CD8-positive, alpha-beta memory T cell (primary cell): ENCODE data around the gene COL2A1. TPM values are rescaled to one million over a fixed set of nuclear protein-coding genes. Genes with fewer than 3 reads are reported as not detected.
"Not testable (repeated sequence)": the region's sequence is repeated elsewhere in the genome, so short reads cannot be mapped to it uniquely, and the experiment has no call there.

Experiments
- CTCF ChIA-PET: fragments of 350-600 bp; sonication (Branson Sonifier 250); formaldehyde crosslinking; loops from one replicate; lab custom pipeline; 2021; ENCODE audit warnings: antibody characterized with exemption; lab: Charles Lee
- POLR2A ChIA-PET: fragments of 350-600 bp; sonication (Branson Sonifier 250); formaldehyde crosslinking; loops from one replicate; lab custom pipeline; 2021; ENCODE audit warnings: antibody characterized with exemption; lab: Charles Lee
- DNase-seq, 5 donors: peaks; one replicate each; pipeline versions ENCODE4 v3.0.0 to v3.0.0-alpha.2; 2020 to 2022; ENCODE audit warnings: mixed read lengths in 1 of 5
- H3K27ac ChIP-seq: one replicate; pipeline ENCODE4 v1.7.0; 2013; ENCODE audit warnings: low read depth, mild to moderate bottlenecking, low read length, moderate library complexity
- H3K27me3 ChIP-seq: 2 replicates; pipeline ENCODE4 v1.7.0; 2013; ENCODE audit warnings: low read length, mild to moderate bottlenecking; ENCODE audit not compliant: insufficient read depth, poor library complexity, severe bottlenecking
- H3K36me3 ChIP-seq: 2 replicates; pipeline ENCODE4 v1.7.0; 2013; ENCODE audit warnings: mild to moderate bottlenecking, low read length, moderate library complexity; ENCODE audit not compliant: insufficient read depth
- H3K4me1 ChIP-seq: 2 replicates; pipeline ENCODE4 v1.7.0; 2013; ENCODE audit warnings: mild to moderate bottlenecking, low read length, moderate library complexity; ENCODE audit not compliant: insufficient read depth
- H3K4me3 ChIP-seq: 2 replicates; pipeline ENCODE4 v1.7.0; 2013; ENCODE audit warnings: mild to moderate bottlenecking, low read length
- H3K9me3 ChIP-seq: 2 replicates; pipeline ENCODE4 v1.7.0; 2013; ENCODE audit warnings: mild to moderate bottlenecking, low read length
- H3K27ac Mint-ChIP-seq, 8 donors: one replicate each; pipeline ENCODE4 v1.8.0; 2020 to 2021; ENCODE audit warnings: mixed read lengths in 8 of 8, mild to moderate bottlenecking in 6 of 8, inconsistent platforms in 3 of 8, moderate library complexity in 3 of 8
- H3K27me3 Mint-ChIP-seq, 2 donors: one replicate each; pipeline ENCODE4 v1.8.0; 2020 to 2021; ENCODE audit warnings: mixed read lengths in 2 of 2, mild to moderate bottlenecking in 1 of 2, moderate library complexity in 1 of 2
- H3K36me3 Mint-ChIP-seq, 3 donors: one replicate each; pipeline ENCODE4 v1.8.0; 2020 to 2021; ENCODE audit warnings: mixed read lengths in 3 of 3, inconsistent platforms in 1 of 3, mild to moderate bottlenecking in 1 of 3
- H3K4me1 Mint-ChIP-seq, 3 donors: one replicate each; pipeline ENCODE4 v1.8.0; 2020 to 2021; ENCODE audit warnings: mixed read lengths in 3 of 3, inconsistent platforms in 1 of 3, mild to moderate bottlenecking in 1 of 3
- H3K4me3 Mint-ChIP-seq, 7 donors: one replicate each; pipeline ENCODE4 v1.8.0; 2020 to 2021; ENCODE audit warnings: mixed read lengths in 7 of 7, mild to moderate bottlenecking in 6 of 7, moderate library complexity in 4 of 7, inconsistent platforms in 2 of 7
- H3K9me3 Mint-ChIP-seq, 5 donors: one replicate each; pipeline ENCODE4 v1.8.0; 2020 to 2022; ENCODE audit warnings: mixed read lengths in 5 of 5, mild to moderate bottlenecking in 3 of 5, moderate library complexity in 2 of 5, inconsistent platforms in 1 of 5
- polyA plus RNA-seq: library from polyadenylated mRNA; unstranded; fragments of 300-500 nt; fragmentation: Illumina TruSeq; gene quantifications from one replicate; pipeline ENCODE4 v1.2.3, GENCODE V29; 2021
- total RNA-seq, 2 experiments: library from RNA; stranded (reverse); gene quantifications; one replicate each; pipeline ENCODE4 v1.2.3, GENCODE V29; 2021

COL2A1 gene
- total and polyA plus RNA-seq, 3 experiments from 2014 or later, result not detected

DNA sequence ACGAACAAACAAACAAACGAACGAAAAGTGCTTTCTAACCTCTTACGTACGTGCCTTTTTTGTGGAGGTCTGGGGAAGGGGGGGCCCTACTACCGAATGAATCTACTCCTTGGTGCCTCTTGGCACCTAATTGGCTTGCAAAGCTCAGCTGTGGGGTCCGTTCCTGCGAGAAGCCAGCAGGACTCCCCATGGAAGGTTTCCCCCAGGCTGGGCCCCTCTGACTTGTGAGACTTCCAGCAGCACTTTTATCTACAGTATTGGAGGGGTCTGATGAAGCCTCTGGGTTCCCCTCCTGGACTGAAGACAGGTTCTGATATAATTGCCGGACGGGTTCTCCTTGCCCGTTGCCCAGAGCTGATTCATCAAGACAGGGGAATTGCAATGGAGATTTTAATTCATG, 42.1 kb downstream of the COL2A1 start:
- POLR2A ChIA-PET, result no interaction called here

DNA sequence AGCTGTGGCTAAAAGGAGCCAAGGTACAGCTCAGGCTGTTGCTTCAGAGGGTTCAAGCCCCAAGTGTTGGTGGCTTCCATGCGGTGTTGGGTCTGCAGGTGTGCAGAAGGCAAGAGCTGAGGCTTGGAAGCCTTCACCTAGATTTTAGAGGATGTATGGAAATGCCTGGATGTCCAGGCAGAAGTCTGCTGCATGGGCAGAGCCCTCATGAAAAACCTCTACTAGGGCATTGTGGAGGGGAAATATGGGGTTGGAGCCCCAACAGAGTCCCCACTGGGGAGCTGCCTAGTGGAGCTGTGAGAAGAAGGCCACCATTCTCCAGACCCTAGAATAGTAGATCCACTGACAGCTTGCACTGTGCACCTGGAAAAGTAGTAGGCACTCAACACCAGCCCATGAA, 46.6 kb downstream of the COL2A1 start:
- CTCF ChIA-PET, result interaction anchor here (1.3 kb wide), 1 partner anchor 8 kb away, joined by 4 read pairs; no protein-coding TSS in a partner anchor
- H3K36me3 ChIP-seq, H3K27me3 ChIP-seq, H3K4me1 Mint-ChIP-seq, H3K36me3 Mint-ChIP-seq, POLR2A ChIA-PET, DNase-seq, H3K27ac Mint-ChIP-seq, H3K9me3 Mint-ChIP-seq, H3K4me3 ChIP-seq, H3K9me3 ChIP-seq, H3K4me1 ChIP-seq, H3K27ac ChIP-seq: not testable (repeated sequence)
- Mint-ChIP-seq H3K4me3 (peak overlapping the region in 1 of 7 donors; percentile 73), H3K27me3 (peaks cover 13 to 26% of the 10 kb centered on the region in 2 donors)

More for the DNA sequence above, 42.1 kb downstream of the COL2A1 start:
- DNase-seq, result no peak
- Histone ChIP-seq H3K27ac (no peak overlapping the region), H3K9me3 (no peaks in the 10 kb centered on the region), H3K27me3 (no peaks in the 10 kb centered on the region), H3K4me1 (peaks cover 15% of the 10 kb centered on the region), H3K36me3 (peaks cover 4% of the 10 kb centered on the region), H3K4me3 (no peak overlapping the region)
- H3K27me3 Mint-ChIP-seq, result peaks cover 10 to 20% of the 10 kb centered on the region in 2 donors
- H3K4me1 Mint-ChIP-seq, result peaks cover 26 to 37% (median 32%) of the 10 kb centered on the region in 3 donors
- no peak overlapping the region for H3K27ac Mint-ChIP-seq
- H3K36me3 Mint-ChIP-seq, result peaks cover 4 to 23% (median 4%) of the 10 kb centered on the region in 3 donors
- CTCF ChIA-PET, result interaction anchor here (1.1 to 2.0 kb wide), 5 partner anchors 9 to 79 kb away, joined by 3 to 6 read pairs (median 4); partner anchors contain the start of gene VDR
- peaks cover 0 to 2% (median under 1%) of the 10 kb centered on the region in 5 donors for H3K9me3 Mint-ChIP-seq
- peak overlapping the region in 2 of 7 donors; percentile 14 to 34 for H3K4me3 Mint-ChIP-seq

DNA sequence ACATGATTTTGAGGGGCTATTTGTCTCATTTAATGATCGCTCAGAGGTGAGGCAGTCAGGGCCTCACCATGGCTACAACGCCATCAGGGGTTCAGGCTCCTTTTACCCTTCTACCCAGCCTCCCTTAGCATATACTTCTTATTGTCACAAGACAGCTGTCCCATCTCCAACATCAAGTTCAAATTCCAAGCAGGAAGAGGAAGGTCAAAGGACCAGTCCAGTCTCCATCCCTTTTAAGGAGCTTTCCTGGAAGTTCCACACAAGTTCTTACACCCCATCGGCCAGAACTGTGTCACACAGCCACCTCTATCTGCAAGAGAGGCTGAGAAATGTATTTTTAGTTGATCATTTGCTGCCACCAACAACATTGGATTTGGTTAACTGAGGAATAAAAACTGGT, 49.2 kb downstream of the COL2A1 start:
- H3K4me3 ChIP-seq, result no peak overlapping the region
- no peak overlapping the region for H3K4me3 Mint-ChIP-seq
- no peaks in the 10 kb centered on the region for H3K4me1 ChIP-seq
- no peaks in the 10 kb centered on the region for H3K9me3 ChIP-seq
- no peaks in the 10 kb centered on the region for H3K36me3 ChIP-seq
- no peaks in the 10 kb centered on the region for H3K4me1 Mint-ChIP-seq
- no peak overlapping the region for H3K27ac ChIP-seq
- H3K36me3 Mint-ChIP-seq, result peaks cover 0 to 4% (median 0%) of the 10 kb centered on the region in 3 donors
- ChIA-PET CTCF (interaction anchor here (1.0 kb wide), 1 partner anchor 8 kb away, joined by 3 read pairs; the partner anchor contains the start of gene TMEM106C), POLR2A (no interaction called here)
- DNase-seq, result no peak
- H3K9me3 Mint-ChIP-seq, result peaks cover 0 to 2% (median 1%) of the 10 kb centered on the region in 5 donors
- peak overlapping the region in 1 of 8 donors; percentile 21 for H3K27ac Mint-ChIP-seq
- peaks cover 9 to 27% of the 10 kb centered on the region in 2 donors for H3K27me3 Mint-ChIP-seq
- no peaks in the 10 kb centered on the region for H3K27me3 ChIP-seq

DNA sequence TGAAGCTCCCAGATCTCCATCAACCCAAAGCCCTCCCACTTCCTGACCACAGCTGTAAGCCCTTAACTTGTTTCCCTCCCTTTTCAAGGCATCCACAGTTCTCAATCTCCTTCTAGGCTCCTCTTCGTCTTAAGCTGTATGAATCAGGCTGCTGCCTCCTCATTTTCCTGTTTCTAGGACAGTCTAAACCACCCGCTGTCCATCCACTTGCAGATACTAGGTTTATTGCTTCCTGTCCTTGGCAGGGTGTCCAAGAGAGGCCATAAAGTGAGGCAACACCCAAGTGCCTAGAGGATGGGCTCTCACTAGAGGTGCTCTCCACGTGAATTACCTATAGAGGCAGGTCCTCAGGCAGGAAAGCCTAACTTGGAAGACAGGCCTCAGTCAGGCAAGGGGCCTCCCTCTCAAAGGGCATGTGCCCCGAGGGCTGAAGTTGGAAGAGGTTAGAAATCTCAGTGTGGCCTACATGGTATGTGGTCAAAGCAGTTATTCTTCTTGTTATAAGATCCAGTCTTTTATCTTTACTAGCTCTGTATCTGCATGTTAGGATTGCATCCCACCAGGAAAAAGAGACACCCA, 49.7 kb downstream of the COL2A1 start:
- Histone ChIP-seq H3K27me3 (no peaks in the 10 kb centered on the region), H3K4me3 (no peak overlapping the region), H3K4me1 (no peaks in the 10 kb centered on the region), H3K27ac (no peak overlapping the region), H3K9me3 (no peaks in the 10 kb centered on the region), H3K36me3 (no peaks in the 10 kb centered on the region)
- Mint-ChIP-seq H3K27me3 (peaks cover 7 to 22% of the 10 kb centered on the region in 2 donors), H3K36me3 (peaks cover 0 to 4% (median 0%) of the 10 kb centered on the region in 3 donors), H3K4me3 (no peak overlapping the region), H3K27ac (no peak overlapping the region), H3K9me3 (peaks cover 0 to 2% (median 0%) of the 10 kb centered on the region in 5 donors), H3K4me1 (no peaks in the 10 kb centered on the region)
- ChIA-PET POLR2A (no interaction called here), CTCF (interaction anchor here (1.0 to 1.9 kb wide), 2 partner anchors 9 kb away, joined by 3 to 6 read pairs; partner anchors contain the start of gene TMEM106C)
- no peak for DNase-seq

DNA sequence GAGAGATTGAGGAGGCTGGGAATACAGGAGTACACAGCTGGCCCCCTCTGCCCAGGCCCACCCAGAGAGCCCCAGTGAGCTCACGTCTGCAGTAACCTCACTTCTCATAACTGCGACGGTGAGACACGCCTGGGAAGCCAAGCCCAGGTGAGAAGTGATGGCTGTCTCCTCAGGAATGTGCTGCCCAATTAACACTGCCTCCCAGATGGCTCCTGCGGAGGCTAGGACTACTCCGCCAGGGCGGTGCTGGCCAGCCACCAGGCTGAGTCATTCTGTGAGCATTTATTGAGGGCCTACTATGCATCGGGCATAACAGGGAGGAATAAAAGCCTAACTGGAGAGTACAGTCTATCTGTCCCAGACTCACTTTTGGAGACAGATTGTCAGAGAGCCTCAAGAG, 50.2 kb downstream of the COL2A1 start:
- POLR2A ChIA-PET, result no interaction called here
- Histone ChIP-seq H3K4me1 (no peaks in the 10 kb centered on the region), H3K36me3 (no peaks in the 10 kb centered on the region), H3K4me3 (no peak overlapping the region), H3K27ac (no peak overlapping the region), H3K27me3 (no peaks in the 10 kb centered on the region), H3K9me3 (no peaks in the 10 kb centered on the region)
- Mint-ChIP-seq H3K36me3 (peaks cover 0 to 4% (median 0%) of the 10 kb centered on the region in 3 donors), H3K27ac (no peak overlapping the region), H3K9me3 (peaks cover 0 to 2% (median 0%) of the 10 kb centered on the region in 5 donors), H3K27me3 (peaks cover 4 to 19% of the 10 kb centered on the region in 2 donors), H3K4me1 (no peaks in the 10 kb centered on the region), H3K4me3 (no peak overlapping the region)
- DNase-seq, result no peak
- CTCF ChIA-PET, result interaction anchor here (1.4 to 1.9 kb wide), 2 partner anchors 8 to 10 kb away, joined by 4 to 6 read pairs; partner anchors contain the start of gene TMEM106C

DNA sequence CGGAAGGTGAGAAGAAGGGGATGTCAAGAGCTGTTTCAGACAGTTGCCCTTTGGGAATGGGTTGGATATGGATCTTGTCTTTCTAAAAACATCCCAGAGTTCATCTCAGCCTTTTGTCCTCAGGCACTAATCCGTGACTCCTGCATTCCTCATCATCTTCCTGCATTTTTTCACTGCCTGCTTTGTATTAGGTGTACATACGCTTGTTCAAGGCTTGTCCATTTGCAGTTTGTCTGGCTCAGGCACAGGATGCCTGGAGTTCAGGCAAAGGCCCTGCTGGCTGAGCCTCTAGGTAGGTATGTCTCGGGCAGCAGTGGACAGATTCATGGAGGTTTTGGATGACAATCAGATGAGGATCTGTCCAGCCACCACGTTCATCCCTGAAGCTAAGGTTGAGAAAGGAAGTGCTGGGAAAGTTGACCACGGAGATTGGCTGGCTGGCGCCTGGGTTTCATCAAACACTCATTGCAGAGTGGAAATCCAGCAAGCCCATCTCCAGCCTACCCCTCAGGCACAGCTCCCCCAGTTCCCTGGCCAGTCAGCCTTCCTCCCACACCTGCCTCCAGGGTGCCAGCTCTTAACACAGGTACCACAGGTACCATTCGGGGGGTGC, 53.3 kb downstream of the COL2A1 start:
- POLR2A ChIA-PET, result no interaction called here
- no peaks in the 10 kb centered on the region for H3K9me3 Mint-ChIP-seq
- H3K4me3 Mint-ChIP-seq, result no peak overlapping the region
- no peaks in the 10 kb centered on the region for H3K36me3 ChIP-seq
- no peaks in the 10 kb centered on the region for H3K36me3 Mint-ChIP-seq
- peaks cover 7 to 21% of the 10 kb centered on the region in 2 donors for H3K27me3 Mint-ChIP-seq
- DNase-seq, result no peak
- H3K27ac Mint-ChIP-seq, result no peak overlapping the region
- no peaks in the 10 kb centered on the region for H3K4me1 ChIP-seq
- no peaks in the 10 kb centered on the region for H3K9me3 ChIP-seq
- no peak overlapping the region for H3K27ac ChIP-seq
- H3K4me1 Mint-ChIP-seq, result no peaks in the 10 kb centered on the region
- CTCF ChIA-PET, result interaction anchor here (0.9 kb wide), 1 partner anchor 12 kb away, joined by 4 read pairs; the partner anchor contains the start of gene TMEM106C
- H3K4me3 ChIP-seq, result no peak overlapping the region
- H3K27me3 ChIP-seq, result no peaks in the 10 kb centered on the region

DNA sequence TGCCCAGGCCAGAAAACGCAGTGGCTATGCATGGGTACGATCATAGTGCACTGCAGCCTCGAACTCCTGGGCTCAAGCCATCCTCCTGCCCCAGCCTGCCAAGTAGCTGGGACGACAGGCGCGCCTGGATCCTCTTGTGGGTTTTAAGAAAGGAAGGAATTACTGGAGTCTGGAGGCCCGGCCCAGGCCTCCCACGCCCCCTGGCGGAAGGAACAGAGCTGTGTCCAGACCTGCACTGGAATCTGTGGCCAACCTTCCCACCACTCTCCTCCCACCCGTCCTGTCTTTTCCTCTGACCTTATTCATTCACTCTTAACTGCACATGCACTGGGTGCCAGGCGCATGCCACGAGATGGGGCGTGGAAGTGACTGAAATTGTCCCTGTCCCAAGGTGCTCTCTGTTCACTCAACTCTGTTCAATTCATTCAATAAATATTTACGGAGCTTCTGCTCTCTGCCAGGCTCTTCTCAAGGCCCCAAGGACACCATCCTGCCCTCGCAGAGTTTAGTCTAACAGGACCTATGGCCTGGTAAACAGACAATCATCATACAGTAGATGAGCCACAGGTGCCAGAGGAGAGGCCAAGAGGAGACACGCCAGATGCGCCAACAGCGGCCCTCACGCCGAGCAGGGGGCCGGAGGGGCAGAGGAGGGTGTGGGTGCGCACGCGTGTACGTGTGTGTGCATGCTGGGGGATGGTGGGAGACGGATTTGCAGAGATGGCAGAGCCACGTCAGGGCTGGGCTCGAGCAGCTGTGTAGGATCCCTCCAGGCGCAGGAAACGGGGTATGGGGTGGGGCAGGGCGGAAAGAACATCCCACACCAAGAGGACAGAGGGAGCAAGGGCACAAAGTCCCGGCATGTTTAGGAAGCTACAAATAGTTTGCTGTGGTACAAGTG, 54.6 kb downstream of the COL2A1 start:
- Mint-ChIP-seq H3K4me1 (no peaks in the 10 kb centered on the region), H3K27me3 (peaks cover 12 to 21% of the 10 kb centered on the region in 2 donors), H3K9me3 (no peaks in the 10 kb centered on the region), H3K4me3 (no peak overlapping the region), H3K36me3 (no peaks in the 10 kb centered on the region), H3K27ac (peak overlapping the region in 1 of 8 donors; percentile 52)
- H3K36me3 ChIP-seq, result no peaks in the 10 kb centered on the region
- ChIA-PET CTCF (interaction anchor here (0.7 to 1.9 kb wide), 8 partner anchors 8 to 207 kb away, joined by 3 to 10 read pairs (median 4); partner anchors contain the start of genes TMEM106C and VDR), POLR2A (no interaction called here)
- H3K27ac ChIP-seq, result no peak overlapping the region
- H3K4me3 ChIP-seq, result no peak overlapping the region
- no peaks in the 10 kb centered on the region for H3K27me3 ChIP-seq
- H3K4me1 ChIP-seq, result no peaks in the 10 kb centered on the region
- peak; percentile 10 to 52 (median 29) for DNase-seq
- H3K9me3 ChIP-seq, result no peaks in the 10 kb centered on the region
